ENCODE results near the gene ALPK1. TPM values are rescaled to one million over a fixed set of nuclear protein-coding genes. Genes with fewer than 3 reads are reported as not detected.

ALPK1 gene
- total RNA-seq, 1 donor from 2014 or later: 34.3 TPM

DNA sequence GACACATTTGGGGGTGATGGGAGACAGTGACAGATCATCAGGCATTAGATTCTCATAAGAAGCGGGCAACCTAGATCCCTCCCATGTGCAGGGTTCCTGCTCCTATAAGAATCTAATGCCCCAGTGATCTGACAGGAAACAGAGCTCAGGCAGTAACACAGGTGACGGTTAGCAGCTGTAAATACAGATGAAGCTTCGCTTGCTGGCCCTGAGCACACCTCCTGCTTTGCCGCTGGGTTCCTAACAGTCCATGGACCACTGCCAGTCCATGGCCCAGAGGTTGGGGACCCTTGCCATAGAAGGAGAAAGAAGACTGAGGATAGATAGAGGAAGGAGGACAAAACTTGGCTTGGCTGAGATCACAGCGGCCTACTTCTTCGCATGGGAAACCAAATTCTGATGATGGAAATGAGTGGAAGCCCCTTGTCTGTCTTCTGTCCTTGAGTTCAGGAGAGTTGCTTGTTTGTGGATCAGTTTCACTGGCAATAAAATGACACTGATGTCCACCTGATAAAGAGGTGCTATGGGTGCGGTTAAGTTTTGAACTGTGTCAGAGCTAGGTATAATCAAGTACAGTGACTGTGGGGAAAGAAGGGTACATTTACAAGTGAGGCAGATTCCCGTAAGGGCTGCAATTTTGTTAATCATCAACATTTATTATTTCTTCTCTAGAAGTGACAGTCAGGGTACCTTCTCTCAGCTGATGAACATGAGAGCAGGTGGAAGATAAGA lies 9.7 kb upstream of the ALPK1 start:
- Histone ChIP-seq H3K27ac (peak overlapping the region; percentile 34), H3K4me1 (peaks cover 10% of the 10 kb centered on the region)

DNA sequence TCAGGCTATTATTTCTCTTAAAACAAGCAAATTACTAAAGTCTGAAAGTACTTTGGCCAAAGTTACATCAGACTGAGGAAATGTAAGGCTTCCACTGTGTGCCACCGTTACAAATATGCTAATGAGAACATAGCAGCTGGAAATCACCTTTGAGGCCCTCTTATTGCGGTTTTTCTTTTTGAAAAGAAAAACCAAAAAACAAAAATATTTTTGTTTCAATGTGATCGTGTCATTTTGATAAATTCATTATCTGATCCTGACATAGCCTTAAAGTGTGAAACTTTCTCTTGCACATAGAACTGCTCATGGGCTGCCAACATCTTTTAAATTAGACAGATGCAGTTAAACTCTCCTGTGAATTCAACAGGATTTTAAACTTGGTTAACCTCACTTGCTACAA lies 8.7 kb upstream of the ALPK1 start:
- TF ChIP-seq, protein P1, sequence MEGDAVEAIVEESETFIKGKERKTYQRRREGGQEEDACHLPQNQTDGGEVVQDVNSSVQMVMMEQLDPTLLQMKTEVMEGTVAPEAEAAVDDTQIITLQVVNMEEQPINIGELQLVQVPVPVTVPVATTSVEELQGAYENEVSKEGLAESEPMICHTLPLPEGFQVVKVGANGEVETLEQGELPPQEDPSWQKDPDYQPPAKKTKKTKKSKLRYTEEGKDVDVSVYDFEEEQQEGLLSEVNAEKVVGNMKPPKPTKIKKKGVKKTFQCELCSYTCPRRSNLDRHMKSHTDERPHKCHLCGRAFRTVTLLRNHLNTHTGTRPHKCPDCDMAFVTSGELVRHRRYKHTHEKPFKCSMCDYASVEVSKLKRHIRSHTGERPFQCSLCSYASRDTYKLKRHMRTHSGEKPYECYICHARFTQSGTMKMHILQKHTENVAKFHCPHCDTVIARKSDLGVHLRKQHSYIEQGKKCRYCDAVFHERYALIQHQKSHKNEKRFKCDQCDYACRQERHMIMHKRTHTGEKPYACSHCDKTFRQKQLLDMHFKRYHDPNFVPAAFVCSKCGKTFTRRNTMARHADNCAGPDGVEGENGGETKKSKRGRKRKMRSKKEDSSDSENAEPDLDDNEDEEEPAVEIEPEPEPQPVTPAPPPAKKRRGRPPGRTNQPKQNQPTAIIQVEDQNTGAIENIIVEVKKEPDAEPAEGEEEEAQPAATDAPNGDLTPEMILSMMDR (IDR thresholded peaks at IDR 0.05): no peak
- Histone ChIP-seq H3K27me3 (no peaks in the 10 kb centered on the region), H3K27ac (no peak overlapping the region), H3K4me3 (no peak overlapping the region), H3K9me3 (no peaks in the 10 kb centered on the region), H3K36me3 (no peaks in the 10 kb centered on the region), H3K4me1 (peaks cover 5% of the 10 kb centered on the region)
- no peak for DNase-seq
- intact Hi-C loops (cut with DNase I): no loop called here
- no peak for ATAC-seq

More for the DNA sequence above, 9.7 kb upstream of the ALPK1 start:
- ATAC-seq: no peak
- no peak for DNase-seq
- TF ChIP-seq, protein P1 (IDR thresholded peaks at IDR 0.05): no peak
- no peak overlapping the region for H3K4me3 ChIP-seq
- no peaks in the 10 kb centered on the region for H3K9me3 ChIP-seq
- intact Hi-C loops (cut with DNase I): no loop called here
- no peaks in the 10 kb centered on the region for H3K27me3 ChIP-seq
- no peaks in the 10 kb centered on the region for H3K36me3 ChIP-seq

DNA sequence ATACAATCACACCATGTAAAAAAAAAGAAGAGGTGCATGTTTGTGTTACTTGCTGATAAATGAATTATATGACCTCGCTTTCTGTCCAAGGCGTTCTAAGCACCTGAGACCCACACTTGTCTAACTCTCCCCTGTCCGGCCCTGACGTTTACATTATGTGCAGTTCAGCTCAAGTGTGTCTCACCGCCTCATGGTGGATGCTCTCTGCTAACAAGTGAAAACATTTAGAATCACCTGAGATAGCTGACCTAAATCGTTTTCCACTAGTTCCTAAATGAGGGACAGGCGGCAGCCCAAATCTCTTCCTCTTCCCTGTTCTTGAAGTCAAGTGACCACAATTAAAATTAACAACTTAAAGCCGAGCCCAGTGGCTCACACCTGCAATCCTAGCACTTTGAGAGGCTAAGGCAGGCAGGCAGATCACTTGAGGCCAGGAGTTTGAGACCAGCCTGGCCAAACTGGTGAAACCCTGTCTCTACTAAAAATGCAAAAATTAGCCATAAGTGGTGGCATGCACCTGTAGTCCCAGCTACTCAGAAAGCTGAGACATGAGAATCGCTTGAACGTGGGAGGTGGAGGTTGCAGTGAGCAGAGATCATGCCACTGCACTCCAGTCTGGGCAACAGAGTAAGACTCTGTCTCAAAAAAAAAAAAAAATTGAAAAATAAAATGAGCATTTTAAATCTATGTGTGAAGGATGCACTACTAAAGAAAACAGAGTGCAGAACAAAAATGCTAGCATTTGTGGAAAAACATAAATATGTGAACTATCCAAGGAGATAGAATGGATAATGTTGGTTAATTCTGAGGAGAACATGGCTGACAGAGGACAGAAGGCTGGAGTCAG lies 7.5 kb upstream of the ALPK1 start:
- H3K36me3 ChIP-seq: no peaks in the 10 kb centered on the region
- no peak overlapping the region for H3K27ac ChIP-seq
- DNase-seq (no peak), ATAC-seq (no peak)
- intact Hi-C loops (cut with DNase I): no loop called here
- no peak overlapping the region for H3K4me3 ChIP-seq
- TF ChIP-seq, protein P1 (IDR thresholded peaks at IDR 0.05): no peak
- H3K9me3 ChIP-seq: no peaks in the 10 kb centered on the region
- no peaks in the 10 kb centered on the region for H3K27me3 ChIP-seq
- no peaks in the 10 kb centered on the region for H3K4me1 ChIP-seq

DNA sequence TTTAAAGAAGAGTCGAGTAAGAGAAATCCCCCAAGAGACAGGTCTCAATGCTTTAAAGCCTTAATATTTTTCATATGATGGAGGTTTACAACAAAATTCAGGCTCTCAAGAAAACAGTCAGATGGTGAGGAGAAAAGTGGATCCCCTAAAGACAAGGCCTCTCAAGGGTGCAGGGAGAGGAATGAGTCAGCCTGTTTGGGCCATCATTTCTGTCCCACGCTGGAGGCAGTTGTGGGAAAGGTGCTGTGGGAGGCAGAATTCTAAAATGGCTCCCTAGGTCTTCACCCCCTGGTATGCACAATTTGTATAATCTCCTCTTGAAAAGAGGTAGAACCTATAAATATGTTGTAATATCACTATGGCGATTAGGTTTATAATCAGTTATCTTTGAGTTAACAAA lies 6.8 kb upstream of the ALPK1 start:
- Histone ChIP-seq H3K27me3 (no peaks in the 10 kb centered on the region), H3K36me3 (no peaks in the 10 kb centered on the region), H3K27ac (no peak overlapping the region), H3K9me3 (no peaks in the 10 kb centered on the region), H3K4me1 (no peaks in the 10 kb centered on the region), H3K4me3 (no peak overlapping the region)
- DNase-seq: no peak
- TF ChIP-seq, protein P1 (IDR thresholded peaks at IDR 0.05): no peak
- ATAC-seq: no peak
- intact Hi-C loops (cut with DNase I): no loop called here

DNA sequence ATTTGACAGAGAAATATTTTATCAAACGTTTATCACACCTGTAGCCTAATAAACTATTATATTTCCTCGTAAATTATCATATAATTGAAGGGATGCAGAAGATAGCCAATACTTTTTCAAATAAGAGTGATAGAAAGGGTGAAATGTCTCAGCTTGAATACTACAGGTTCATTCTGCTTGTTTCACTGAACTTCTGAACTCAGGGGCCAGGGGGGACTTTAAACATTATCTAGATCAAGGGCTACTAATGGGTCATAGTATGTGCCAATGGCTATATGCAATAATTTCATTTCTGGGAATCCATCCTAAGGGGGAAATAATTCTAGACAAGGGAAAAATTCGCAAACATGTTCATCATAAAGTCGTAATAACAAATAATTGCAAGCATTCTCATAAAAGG lies 2.6 kb downstream of the ALPK1 start:
- no peaks in the 10 kb centered on the region for H3K27me3 ChIP-seq
- ATAC-seq (no peak), DNase-seq (no peak)
- H3K36me3 ChIP-seq: peaks cover 6% of the 10 kb centered on the region
- TF ChIP-seq, protein P1 (IDR thresholded peaks at IDR 0.05): no peak
- H3K4me3 ChIP-seq: no peak overlapping the region
- no peaks in the 10 kb centered on the region for H3K9me3 ChIP-seq
- intact Hi-C loops (cut with DNase I): no loop called here
- H3K27ac ChIP-seq: no peak overlapping the region
- H3K4me1 ChIP-seq: no peaks in the 10 kb centered on the region

Data from upper lobe of right lung (tissue), 1 donor.